PC-3 (cell line): ENCODE measurements around the gene PKNOX2.

Source experiments
- EZH2 ChIP-seq: fragments of 300-600 bp; sonication (generic); IDR thresholded peaks from one replicate; pipeline ENCODE4 v1.6.1; 2017; ENCODE audit warnings: antibody characterized with exemption, mild to moderate bottlenecking, low read length; ENCODE audit not compliant: unreplicated experiment
- EZH2phosphoT487 ChIP-seq: fragments of 300-600 bp; sonication (generic); IDR thresholded peaks from 2 replicates; pipeline ENCODE4 v1.6.1; 2018; ENCODE audit warnings: mild to moderate bottlenecking, antibody characterized with exemption, low read length, borderline replicate concordance
- TF ChIP-seq, protein P1 (sequence below): fragments of 300-600 bp; sonication (generic); conservative IDR thresholded peaks from 2 replicates; pipeline ENCODE4 v1.5.1; 2017; ENCODE audit warnings: antibody characterized with exemption, low read depth, mild to moderate bottlenecking, low read length

GRCh38 chr11:125344846-125345420 lies 180.4 kb downstream of the PKNOX2 start:
- TF ChIP-seq EZH2 (no peak), EZH2phosphoT487 (no peak)
- TF ChIP-seq, protein P1, sequence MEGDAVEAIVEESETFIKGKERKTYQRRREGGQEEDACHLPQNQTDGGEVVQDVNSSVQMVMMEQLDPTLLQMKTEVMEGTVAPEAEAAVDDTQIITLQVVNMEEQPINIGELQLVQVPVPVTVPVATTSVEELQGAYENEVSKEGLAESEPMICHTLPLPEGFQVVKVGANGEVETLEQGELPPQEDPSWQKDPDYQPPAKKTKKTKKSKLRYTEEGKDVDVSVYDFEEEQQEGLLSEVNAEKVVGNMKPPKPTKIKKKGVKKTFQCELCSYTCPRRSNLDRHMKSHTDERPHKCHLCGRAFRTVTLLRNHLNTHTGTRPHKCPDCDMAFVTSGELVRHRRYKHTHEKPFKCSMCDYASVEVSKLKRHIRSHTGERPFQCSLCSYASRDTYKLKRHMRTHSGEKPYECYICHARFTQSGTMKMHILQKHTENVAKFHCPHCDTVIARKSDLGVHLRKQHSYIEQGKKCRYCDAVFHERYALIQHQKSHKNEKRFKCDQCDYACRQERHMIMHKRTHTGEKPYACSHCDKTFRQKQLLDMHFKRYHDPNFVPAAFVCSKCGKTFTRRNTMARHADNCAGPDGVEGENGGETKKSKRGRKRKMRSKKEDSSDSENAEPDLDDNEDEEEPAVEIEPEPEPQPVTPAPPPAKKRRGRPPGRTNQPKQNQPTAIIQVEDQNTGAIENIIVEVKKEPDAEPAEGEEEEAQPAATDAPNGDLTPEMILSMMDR: no peak
